ENCODE results near the gene ZNF664. TPM values are rescaled to one million over a fixed set of nuclear protein-coding genes. Genes with fewer than 3 reads are reported as not detected.
A peak's percentile ranks its signal among the peaks of the same experiment; 100 is the strongest.

ZNF664 gene
- polyA plus RNA-seq, 1 donor from 2014 or later, result 146 TPM

GRCh38 chr12:123948401-123948795, 24.6 kb upstream of the ZNF664 start (continued):
- no peak for TF ChIP-seq EZH2 (IDR thresholded peaks at IDR 0.05; ENCODE audit: borderline replicate concordance, insufficient read depth, low read length, poor library complexity, severe bottlenecking)

GRCh38 chr12:123948796-123949769, 23.9 kb upstream of the ZNF664 start:
- Histone ChIP-seq H3K27ac (ENCODE audit: low read length) (peak overlapping the region; percentile 63), H2AFZ (ENCODE audit: low read depth, low read length) (no peak overlapping the region), H3K27me3 (ENCODE audit: insufficient read depth, low read depth, low read length) (no peaks in the 10 kb centered on the region), H3F3A (ENCODE audit: insufficient read depth, low read length, poor library complexity, severe bottlenecking) (no peaks in the 10 kb centered on the region), H3K4me3 (ENCODE audit: low read length) (peak overlapping the region; percentile 34), H3K9ac (ENCODE audit: low read length) (peak overlapping the region; percentile 38), H3K79me2 (replicated peaks; ENCODE audit: insufficient read depth, low read length) (peaks cover 20% of the 10 kb centered on the region), H3K36me3 (ENCODE audit: insufficient read depth, low read length) (no peaks in the 10 kb centered on the region), H4K20me1 (ENCODE audit: insufficient read depth) (no peaks in the 10 kb centered on the region), H3K9me2 (ENCODE audit: insufficient read depth, low read length) (no peaks in the 10 kb centered on the region), H3K9me3 (ENCODE audit: low read length) (peaks cover 4% of the 10 kb centered on the region), H3K4me2 (ENCODE audit: low read length) (no peak overlapping the region)
- no peak for TF ChIP-seq POLR2AphosphoS5 (IDR thresholded peaks at IDR 0.05)
- TF ChIP-seq TAF1 (IDR thresholded peaks at IDR 0.05; ENCODE audit: low read depth), result no peak
- no peak for TF ChIP-seq RAD21 (conservative IDR thresholded peaks at IDR 0.05)
- no peak for TF ChIP-seq EZH2 (IDR thresholded peaks at IDR 0.05; ENCODE audit: borderline replicate concordance, insufficient read depth, low read length, poor library complexity, severe bottlenecking)
- TF ChIP-seq SMC3 (conservative IDR thresholded peaks at IDR 0.05; ENCODE audit: poor library complexity), result no peak
- no peak for TF ChIP-seq MXI1 (conservative IDR thresholded peaks at IDR 0.05; ENCODE audit: poor library complexity, severe bottlenecking)
- TF ChIP-seq CTCF (IDR thresholded peaks at IDR 0.05; ENCODE audit: poor library complexity, severe bottlenecking), result no peak

GRCh38 chr12:123949770-123950165, 23.2 kb upstream of the ZNF664 start:
- no peaks in the 10 kb centered on the region for H4K20me1 ChIP-seq (ENCODE audit: insufficient read depth)
- H3K9me3 ChIP-seq (ENCODE audit: low read length), result peaks cover 4% of the 10 kb centered on the region
- TF ChIP-seq CTCF (IDR thresholded peaks at IDR 0.05; ENCODE audit: poor library complexity, severe bottlenecking) (no peak), MXI1 (conservative IDR thresholded peaks at IDR 0.05; ENCODE audit: poor library complexity, severe bottlenecking) (no peak), REST (IDR thresholded peaks at IDR 0.05; ENCODE audit: borderline replicate concordance) (no peak), SMC3 (conservative IDR thresholded peaks at IDR 0.05; ENCODE audit: poor library complexity) (no peak), POLR2AphosphoS5 (IDR thresholded peaks at IDR 0.05) (no peak), EP300 (conservative IDR thresholded peaks at IDR 0.05; ENCODE audit: poor library complexity, severe bottlenecking) (no peak), RAD21 (conservative IDR thresholded peaks at IDR 0.05) (no peak), TAF1 (IDR thresholded peaks at IDR 0.05; ENCODE audit: low read depth) (no peak), EZH2 (IDR thresholded peaks at IDR 0.05; ENCODE audit: borderline replicate concordance, insufficient read depth, low read length, poor library complexity, severe bottlenecking) (no peak)
- H3K36me3 ChIP-seq (ENCODE audit: insufficient read depth, low read length), result no peaks in the 10 kb centered on the region
- peaks cover 20% of the 10 kb centered on the region for H3K79me2 ChIP-seq (replicated peaks; ENCODE audit: insufficient read depth, low read length)
- no peaks in the 10 kb centered on the region for H3K9me2 ChIP-seq (ENCODE audit: insufficient read depth, low read length)
- no peak overlapping the region for H2AFZ ChIP-seq (ENCODE audit: low read depth, low read length)
- H3K27me3 ChIP-seq (ENCODE audit: insufficient read depth, low read depth, low read length), result no peaks in the 10 kb centered on the region
- H3K27ac ChIP-seq (ENCODE audit: low read length), result no peak overlapping the region
- H3F3A ChIP-seq (ENCODE audit: insufficient read depth, low read length, poor library complexity, severe bottlenecking), result peaks cover under 1% of the 10 kb centered on the region
- H3K9ac ChIP-seq (ENCODE audit: low read length), result no peak overlapping the region
- H3K4me2 ChIP-seq (ENCODE audit: low read length), result no peak overlapping the region
- H3K4me3 ChIP-seq (ENCODE audit: low read length), result no peak overlapping the region
